Femur (tissue), 1 donor: ENCODE results near the gene ROMO1.
"Not testable (repeated sequence)": the region's sequence is repeated elsewhere in the genome, so short reads cannot be mapped to it uniquely, and the experiment has no call there.

Experiments used
- DNase-seq: peaks from one replicate; pipeline ENCODE4 v3.0.0-alpha.2; 2017

ROMO1 gene

DNA sequence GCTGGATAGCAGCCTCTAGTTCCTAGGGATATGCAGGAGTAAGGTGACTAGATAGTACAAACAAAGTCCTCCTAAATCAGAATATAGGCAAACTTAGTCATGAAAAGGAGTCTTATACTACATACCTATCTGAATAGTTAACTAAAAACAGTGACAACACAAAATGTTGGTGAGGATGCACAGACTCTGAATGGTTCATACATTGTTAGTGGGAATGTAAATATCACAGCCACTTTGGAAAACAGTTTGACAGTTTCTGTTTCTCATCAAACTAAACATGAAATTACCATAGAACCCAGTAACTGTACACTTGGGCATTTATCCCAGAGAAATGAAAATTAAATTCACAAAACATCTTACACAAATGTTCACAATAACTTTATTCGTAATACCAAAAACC, 17.2 kb upstream of the ROMO1 start:
- DNase-seq, result no peak

DNA sequence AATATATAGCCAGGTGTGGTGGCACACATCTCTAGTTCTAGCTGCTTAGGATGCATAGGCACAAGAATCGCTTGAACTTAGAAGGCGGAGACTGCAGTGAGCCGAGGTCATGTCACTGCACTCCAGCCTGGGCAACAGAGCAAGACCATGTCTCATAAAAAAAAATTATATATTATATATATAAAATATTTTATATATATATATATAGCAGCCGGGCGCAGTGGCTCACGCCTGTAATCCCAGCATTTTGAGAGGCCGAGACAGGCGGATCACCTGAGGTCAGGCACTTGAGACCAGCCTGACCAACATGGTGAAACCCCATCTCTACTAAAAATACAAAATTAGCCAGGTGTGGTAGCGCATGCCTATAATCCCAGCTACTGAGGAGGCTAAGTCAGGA, 13.8 kb upstream of the ROMO1 start:
- DNase-seq, result not testable (repeated sequence)

DNA sequence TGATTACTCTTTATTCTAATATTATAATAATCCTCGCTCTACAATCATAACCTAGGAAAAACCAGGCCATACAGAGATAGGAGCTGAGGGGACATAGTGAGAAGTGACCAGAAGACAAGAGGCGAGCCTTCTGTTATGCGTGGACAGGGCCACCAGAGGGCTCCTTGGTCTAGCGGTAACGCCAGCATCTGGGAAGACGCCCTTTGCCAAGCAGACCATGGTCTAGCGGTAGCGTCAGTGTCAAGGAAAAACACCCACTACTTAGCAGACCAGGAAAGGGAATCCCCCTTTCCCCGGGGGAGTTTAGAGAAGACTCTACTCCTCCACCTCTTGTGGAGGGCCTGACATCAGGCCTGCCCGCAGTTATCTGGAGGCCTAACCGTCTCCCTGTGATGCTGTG, 12.3 kb upstream of the ROMO1 start:
- not testable (repeated sequence) for DNase-seq

DNA sequence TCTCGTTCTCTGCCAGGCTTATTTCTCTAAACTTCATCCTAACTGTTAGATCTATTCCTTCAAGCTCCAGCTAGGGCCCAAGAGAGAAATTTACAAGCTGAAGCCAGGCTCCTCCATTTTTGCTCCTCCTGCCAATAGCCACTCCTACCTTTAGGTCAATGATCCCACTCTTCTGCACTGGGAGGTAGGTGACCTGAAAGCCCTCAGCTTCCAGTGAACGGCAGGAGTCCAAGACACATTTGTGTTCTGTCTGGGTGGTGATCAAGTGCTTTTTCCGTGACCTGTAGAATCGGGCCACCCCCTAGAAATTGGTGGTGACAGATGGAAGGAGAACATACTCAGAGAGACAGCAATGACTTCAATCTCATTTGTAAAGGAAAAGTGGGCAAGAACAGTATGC, 8.9 kb upstream of the ROMO1 start:
- DNase-seq, result no peak

DNA sequence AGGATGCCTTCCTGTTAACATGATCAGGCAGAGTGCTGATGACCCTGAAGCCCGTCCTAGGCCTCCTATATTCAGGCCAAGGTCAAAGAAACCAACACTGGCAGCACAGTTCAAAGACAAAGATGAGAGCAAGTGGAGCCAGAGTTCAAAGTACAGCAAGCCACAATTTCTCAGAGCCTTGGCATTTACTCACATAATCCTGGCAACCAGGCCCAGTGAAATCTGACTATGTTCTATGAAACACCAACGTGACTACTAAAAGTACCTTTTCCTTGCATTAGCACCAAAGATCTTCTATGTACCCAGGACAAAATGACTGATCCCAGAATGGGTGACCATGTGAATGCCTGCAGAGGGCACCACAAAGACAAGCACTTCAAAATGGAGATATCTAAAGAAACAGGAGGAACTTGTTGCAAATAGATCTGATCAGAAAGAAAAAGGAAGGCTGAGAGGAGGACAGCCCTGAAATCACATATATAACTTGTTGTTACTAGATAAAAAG, 3.9 kb upstream of the ROMO1 start:
- no peak for DNase-seq

DNA sequence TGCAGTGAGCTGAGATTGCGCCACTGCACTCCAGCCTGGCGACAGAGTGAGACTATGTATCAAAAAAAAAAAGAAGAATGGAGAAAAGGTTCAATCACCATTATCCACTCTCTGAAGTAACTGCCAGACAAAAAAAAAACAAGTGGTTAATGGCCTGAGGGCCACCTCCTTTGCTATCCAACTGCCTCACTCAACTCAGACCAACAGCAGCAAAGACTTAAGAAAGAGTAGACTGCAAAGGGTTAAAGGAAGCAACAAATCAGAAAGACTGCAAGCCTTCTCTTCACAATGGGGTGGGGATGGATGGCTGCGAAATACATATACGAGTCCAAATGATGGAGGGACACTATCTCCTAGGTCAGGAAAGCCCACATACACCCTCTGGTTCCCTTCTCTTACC, 3.2 kb upstream of the ROMO1 start:
- DNase-seq, result no peak

DNA sequence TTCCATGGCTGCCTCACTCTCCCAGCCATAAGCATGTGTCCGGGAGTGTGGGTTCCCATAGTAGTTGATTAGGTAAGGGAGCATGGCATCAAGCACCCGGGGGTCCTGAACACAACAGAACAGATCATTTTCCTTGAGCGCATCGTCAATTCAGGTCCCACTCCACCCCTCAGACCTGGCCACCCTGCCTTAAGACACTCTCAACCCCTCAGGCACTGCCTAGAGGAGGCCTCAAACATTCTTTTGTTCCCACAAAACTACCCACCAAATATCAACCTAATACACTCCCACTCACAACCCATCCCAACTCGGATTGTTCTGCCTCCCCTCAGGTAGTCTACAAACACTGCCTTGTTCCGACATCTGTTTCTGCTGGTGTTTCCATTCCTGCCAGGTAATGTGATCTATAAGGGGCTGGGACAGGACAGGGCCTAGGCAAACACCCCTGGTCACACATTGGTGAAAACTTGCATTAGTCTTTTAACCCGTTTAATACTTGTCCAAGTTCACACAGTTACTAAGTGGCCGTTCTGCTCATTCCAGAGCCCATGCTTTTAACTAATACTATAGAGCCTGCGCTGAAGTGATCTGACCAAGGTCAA, 1.4 kb upstream of the ROMO1 start:
- no peak for DNase-seq

DNA sequence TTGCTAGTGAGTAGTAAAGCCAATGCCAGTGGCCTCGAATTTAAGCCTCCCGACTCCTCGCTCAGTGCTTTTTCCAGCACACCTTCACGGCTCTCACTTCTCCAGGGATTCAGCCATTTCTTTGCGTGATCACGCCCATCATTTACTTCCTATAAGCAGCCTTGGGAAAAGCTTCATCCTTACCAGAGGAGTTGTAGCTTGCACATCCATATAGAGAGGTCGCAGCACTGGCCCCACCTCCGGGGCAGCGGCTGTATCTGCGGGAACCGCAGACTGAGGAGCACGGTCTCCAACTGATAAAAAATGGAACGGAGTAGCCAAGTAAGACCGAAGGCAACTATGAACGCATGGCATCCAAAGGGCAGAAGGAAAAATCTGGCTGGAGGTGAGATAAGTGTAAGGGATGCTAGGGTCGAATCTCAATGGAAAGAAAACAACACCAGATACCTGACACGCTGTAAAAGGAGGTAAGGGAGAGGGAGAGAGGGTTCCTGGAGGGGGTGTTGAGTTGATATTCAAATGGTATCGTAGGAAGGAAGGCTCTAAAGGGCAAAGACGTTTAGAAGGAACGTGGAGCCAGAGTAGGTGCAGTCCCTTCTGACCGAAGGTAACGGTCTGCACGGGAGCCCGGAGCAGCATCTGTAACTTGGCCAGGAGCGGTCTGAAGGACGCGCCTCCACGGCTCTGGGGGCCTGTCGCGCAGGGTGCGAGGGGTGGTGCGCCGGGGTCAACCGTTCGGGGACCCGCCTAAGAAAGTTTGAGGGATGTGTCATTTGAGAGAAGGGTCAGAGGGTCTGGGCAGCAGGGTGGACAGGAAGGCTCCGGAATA, 693 bp upstream of the ROMO1 start:
- DNase-seq, result peak; percentile 25

DNA sequence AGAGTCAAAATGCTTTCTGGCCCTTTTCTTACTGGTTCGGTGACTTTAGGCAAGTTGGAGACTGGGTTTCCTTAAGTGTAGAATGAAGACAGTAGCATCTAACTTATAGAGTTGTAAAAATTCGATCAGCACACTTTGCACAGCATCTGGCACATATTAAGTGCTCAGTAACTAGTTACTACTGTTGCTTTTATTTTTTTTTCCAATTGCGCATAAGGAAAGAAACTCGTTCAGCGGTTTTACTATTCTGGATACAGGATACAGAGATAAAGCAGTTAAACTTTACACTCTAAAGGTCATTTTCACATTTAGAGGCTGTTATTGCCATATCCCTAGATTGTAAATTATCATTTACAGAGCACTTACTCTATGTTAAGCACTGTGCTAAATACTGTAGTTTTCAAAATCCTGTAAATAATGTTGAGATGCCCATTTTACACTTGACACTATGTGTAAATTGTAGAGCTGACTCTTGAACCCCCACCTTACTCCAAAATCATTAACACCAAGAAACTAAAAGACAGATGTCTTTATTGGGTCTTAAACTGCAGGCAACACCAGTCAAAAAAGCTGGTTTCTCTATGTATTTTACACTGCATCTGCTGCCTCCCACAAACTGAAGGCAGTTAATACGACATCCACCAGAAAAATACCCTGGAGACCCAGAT, 886 bp downstream of the ROMO1 start:
- DNase-seq, result no peak

DNA sequence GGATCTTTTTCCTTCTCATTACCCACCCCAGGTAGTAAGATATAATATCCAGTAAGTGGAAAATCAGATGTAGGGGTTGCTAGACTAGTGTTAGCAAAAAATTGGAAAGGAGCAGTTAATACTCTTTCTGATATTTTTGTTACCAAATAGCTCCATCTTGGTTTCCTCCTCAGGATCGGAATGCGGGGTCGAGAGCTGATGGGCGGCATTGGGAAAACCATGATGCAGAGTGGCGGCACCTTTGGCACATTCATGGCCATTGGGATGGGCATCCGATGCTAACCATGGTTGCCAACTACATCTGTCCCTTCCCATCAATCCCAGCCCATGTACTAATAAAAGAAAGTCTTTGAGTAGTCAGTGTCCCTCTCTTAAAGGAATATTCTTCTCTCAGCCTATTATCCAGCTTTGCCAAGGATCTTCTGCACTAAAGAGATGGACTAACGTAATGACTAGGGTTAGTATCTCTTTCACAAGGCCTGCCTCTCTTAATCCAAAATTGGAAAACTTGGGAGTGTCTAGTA, 1.5 kb downstream of the ROMO1 start:
- DNase-seq, result no peak

DNA sequence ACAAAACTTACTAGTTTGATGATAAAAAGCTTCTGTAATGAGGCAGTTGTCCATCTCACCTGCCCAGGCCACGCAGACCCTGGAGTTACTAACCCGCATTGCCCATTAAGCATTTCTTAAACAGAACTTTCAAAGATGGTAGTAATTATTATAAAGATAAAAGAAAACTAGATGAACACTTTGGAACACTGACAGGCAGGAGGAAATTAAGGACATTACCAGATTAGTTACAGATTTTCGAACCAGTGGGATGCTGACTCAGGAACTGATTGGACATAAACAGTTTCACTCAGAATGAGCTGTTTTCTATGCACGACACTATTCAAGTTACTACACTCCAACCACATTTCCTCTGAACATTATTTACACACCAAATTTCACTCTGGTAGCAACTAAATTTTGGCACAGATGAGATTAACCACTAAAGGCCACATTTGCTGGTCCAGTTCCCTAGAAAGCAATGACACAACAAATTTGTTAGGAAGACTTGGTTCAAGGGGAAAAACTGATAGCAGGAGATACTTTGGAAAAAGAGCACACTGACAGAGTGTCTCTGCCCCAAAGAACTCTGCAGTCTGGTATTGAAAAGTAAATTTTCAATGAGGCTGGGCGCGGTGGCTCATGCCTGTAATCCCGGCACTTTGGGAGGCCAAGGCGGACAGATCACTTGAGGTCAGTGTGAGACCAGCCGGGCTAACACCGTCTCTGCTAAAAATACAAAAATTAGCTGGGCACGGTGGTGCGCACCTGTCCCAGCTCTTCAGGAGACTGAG, 3.0 kb downstream of the ROMO1 start:
- no peak for DNase-seq

DNA sequence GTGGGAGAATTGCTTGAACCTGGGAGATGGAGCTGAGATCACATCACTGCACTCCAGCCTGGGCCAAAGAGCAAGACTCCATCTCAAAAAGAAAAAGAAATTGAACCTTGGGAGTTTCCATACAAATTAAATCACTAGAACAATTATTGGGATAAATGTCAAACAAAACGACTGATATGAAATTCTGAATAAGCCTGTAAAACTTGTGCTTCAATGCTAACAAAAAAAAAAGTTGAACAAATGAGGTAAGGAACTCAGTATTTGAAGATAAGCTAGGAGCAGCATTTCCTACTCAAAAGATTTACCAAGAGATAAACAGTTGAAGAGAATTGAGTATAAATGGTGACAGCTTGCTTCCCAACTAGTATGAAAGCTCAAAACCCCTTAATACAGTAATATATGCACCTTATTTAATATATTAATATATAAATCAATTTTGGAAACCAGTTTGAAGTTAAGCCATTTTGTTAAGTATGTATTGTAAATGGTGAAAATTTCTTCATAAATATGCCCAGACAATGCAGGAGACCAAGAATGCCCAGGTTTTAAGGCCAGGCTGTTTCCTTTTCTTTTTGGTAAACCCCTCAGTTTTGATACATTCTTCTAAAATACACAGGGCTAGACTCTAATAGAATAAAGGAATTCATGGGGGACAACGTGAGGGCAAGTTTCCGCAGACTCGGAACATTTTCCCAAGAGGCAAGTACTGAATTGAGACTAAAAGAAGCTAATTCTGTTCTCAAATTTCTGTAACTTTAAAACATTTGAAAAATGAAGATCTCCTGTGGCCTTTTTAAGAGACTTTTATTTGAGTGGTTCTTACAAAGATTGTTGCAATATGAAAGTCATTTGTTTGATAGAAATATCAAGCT, 3.9 kb downstream of the ROMO1 start:
- no peak for DNase-seq

DNA sequence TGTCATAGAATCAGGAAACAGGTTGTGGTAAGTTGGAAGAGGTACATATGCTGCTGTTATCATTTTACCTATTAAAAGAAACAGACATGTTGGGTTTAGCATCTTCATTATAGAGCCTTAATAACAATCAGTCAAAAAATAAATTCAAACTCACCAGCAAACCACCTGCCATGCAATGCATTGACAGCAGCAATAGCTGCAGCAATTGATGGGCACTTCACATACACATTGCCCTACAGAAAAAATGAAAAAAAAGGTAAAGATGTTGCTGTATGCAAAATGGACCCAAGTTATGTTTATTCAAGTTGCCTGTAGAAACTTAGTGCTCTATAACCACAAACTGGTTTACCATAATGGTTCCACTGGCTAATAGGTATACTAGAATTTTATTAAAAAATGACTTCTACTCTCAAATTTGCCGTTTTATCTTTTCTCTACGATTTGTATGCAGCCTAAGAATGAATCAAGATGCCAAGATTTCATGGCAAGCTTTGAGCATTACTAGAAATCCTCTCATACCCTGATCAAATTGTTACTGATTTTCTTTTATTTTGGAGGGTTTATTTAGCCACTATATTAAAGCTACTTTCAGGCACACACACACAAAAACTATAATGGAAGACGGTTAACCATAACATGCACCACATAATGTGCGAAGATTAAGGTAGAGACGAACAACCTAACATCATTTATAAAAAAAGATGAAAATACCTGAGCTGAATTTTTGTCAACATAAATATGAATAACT, 5.5 kb downstream of the ROMO1 start:
- no peak for DNase-seq

DNA sequence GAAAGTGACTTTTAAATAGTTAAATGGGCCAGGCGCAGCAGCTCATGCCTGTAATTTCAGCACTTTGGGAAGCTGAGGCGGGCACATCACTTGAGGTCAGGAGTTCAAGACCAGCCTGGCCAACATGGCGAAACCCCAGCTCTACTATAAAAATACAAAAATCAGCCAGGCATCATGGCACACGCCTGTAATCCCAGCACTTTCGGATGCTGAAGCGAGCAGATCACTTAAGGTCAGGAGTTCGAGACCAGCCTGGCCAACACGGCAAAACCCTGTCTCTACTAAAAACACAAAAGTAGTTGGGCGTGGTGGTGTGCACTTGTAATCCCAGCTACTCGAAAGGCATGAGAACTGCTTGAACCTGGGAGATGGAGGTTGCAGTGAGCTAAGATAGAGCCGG, 6.7 kb downstream of the ROMO1 start:
- DNase-seq, result not testable (repeated sequence)

DNA sequence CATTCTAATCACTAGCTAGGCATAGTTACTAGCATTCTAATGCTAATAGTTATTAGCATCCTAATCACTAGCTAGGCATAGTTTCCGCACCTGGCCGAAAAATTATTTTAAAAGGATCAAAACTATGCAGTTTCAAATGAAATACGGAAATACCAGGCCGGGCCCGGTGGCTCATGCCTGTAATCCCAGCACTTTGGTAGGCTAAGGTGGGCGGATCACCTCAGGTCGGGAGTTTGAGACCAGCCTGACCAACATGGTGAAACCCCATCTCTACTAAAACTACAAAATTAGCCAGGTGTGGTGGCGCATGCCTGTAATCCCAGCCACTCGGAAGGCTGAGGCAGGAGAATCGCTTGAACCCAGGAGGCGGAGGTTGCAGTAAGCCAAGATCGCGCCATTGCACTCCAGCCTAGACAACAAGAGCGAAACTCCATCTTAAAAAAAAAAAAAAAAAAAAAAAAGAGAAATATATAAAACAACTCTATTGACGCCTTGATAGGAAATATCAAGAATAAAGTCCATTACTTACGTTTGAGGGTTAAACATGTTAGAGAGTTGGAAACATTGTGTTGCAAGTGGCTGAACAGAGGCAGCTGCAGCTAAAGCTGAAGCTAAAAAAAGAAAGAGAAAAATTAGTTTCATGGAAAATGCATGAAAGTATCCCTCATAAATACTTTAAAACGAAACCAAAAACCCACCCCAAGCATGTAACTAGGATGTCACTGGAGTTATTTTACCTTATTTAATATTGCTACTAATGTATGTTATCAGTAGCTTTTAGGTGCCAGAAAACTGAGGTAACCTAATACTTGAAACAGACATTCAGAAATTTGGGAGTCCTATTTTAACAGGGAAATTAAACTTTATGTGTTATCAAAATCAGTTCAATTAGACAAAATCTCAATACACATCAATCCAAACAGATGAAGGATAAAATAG, 7.7 kb downstream of the ROMO1 start:
- DNase-seq, result not testable (repeated sequence)

DNA sequence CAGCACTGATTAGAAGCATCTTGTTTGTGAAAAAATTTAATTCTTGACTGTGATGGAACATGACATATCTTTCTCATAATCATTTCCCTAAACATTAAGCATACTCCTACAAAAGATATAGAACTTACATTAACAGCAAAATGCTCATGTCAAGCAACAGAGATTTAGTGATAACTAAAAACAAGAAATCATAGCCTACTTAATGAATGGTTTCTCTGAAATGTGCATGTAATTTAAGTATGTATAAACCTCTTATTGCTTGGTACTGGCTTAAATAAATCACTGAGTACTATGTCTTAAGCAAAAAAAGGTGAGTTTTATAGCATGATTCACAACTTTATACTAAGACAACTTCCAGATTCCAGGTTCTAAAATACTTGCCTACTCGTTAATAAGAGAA, 9.3 kb downstream of the ROMO1 start:
- DNase-seq, result no peak

DNA sequence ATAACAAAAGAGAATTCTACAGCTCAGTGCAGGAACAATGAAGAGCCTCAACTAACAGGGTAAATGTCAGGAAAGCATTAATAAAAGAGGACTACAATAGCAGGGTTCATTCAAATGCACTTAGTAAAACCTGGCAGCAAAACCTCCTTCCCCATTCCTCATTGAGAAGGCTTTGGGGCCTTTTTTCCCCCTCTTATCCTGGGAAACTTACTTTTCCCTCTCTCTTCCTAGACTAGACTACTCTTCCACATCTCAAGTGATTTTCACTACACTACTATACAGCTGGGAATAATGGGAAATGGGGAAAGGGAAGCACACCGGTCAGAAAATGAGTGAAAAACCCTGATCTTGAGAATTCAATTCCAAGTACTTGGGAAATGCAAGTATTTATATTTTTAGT, 10.1 kb downstream of the ROMO1 start:
- DNase-seq, result no peak

DNA sequence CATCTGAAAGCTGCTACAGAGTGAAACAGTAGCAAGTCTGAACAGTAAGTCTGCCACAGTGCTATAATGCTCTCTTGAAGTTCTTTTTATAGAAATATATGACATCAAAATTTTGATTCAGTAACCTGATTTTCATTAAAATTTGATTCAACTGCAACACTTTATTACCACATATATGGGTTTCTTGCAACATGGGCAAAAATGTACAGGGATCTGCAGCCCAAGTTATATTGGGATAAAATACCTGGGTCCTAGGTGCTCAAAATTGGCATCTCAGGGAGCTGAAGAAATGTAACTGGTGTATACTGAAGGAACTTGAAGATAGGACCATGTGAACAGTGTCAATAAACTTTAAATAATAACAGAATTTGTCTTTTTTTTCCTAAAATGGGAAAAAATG, 10.8 kb downstream of the ROMO1 start:
- no peak for DNase-seq

DNA sequence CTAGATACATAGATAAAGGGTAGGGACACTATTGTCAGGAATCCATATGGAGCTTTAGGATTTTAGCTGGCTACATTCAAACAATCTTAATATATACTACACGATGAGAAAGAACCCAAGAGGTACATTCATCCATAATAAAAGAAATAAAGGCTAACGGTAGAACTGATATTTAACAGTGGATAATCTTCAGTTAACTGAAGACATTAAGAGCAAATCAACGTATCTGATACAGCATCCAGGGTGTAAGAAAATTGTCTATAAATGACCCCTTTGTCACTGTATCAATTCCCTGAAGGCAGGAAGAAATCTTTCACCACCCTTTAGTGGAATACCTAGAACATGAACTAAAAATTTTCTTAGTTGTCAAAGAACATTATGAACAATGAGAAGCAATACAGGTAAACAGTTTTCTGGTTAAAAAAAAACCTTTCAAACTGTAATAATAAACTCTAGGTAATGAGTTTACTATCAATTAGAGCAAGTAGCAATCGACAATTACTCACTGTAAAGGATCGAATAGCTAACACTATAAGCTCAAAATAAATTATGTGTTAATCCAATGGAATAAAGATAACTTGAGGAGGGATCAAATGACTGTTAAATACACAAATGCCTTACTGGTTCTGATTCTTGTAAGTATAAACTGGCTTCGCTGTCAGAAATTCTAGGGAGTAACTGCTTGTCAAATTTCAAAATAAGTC, 11.8 kb downstream of the ROMO1 start:
- no peak for DNase-seq
